Esophagus muscularis mucosa (tissue), 4 donors: Measurements from ENCODE around the gene TMED4. TPM values are rescaled to one million over a fixed set of nuclear protein-coding genes. Genes with fewer than 3 reads are reported as not detected.

Source experiments
- DNase-seq: peaks from one replicate; pipeline ENCODE4 v3.0.0-alpha.2; 2017; ENCODE audit errors: extremely low spot score
- H3K27ac ChIP-seq, 4 donors: fragments of 200-600 bp; sonication (generic); replicated peaks in 1 of 4; 1 replicate in 3 of 4; 2 replicates in 1 of 4; pipeline ENCODE4 v1.5.1; 2016 to 2019; ENCODE audit warnings: mild to moderate bottlenecking in 1 of 4
- H3K27me3 ChIP-seq, 4 donors: fragments of 200-600 bp; sonication (generic); one replicate each; pipeline versions ENCODE4 v1.5.1 to v1.6.0; 2016 to 2019
- H3K36me3 ChIP-seq, 4 donors: fragments of 200-600 bp; sonication (generic); one replicate each; pipeline ENCODE4 v1.5.1; 2016 to 2019
- H3K4me1 ChIP-seq, 4 donors: fragments of 200-600 bp; sonication (generic); one replicate each; pipeline ENCODE4 v1.5.1; 2016 to 2019
- H3K4me3 ChIP-seq, 4 donors: fragments of 200-600 bp; sonication (generic); 1 replicate in 2 of 4; 2 replicates in 2 of 4; pipeline ENCODE4 v1.5.1; 2016 to 2019; ENCODE audit warnings: mild to moderate bottlenecking in 4 of 4, moderate library complexity in 1 of 4
- H3K9me3 ChIP-seq, 4 donors: fragments of 200-600 bp; sonication (generic); 1 replicate in 3 of 4; 2 replicates in 1 of 4; pipeline ENCODE4 v1.5.1; 2016 to 2019
- EP300 ChIP-seq: sonication (generic); formaldehyde crosslinking; IDR thresholded peaks from one replicate; pipeline ENCODE4 v1.6.1; 2017; ENCODE audit warnings: antibody characterized with exemption
- POLR2A ChIP-seq: fragments of 450-650 bp; IDR thresholded peaks from one replicate; pipeline ENCODE4 v1.6.1; 2017; ENCODE audit warnings: antibody characterized with exemption, moderate library complexity, mild to moderate bottlenecking, low read depth
- POLR2AphosphoS5 ChIP-seq, 2 donors: sonication (generic); formaldehyde crosslinking; IDR thresholded peaks; one replicate each; pipeline ENCODE4 v1.6.1; 2017; ENCODE audit warnings: antibody characterized with exemption in 2 of 2
- WGBS: methylation state at CpG from one replicate; pipeline ENCODE4 v1.1.5; 2018; 5-methylcytosine and 5-hydroxymethylcytosine counted together
- intact Hi-C: fragments of 100-400 bp; cut with DNase I; formaldehyde crosslinking; loops from one replicate; pipeline ENCODE4 v1.15.1; 2023
- total RNA-seq, 4 donors: library from RNA; depleted of rRNA; stranded (reverse); fragments of >200 nt; gene quantifications; one replicate each; pipeline versions ENCODE4 v1.1.0 to v1.2.1, GENCODE V29; 2016
- TF ChIP-seq, protein P1 (sequence below), 3 experiments: fragments of 200-600 bp in 2 of 3; fragments of 450-650 bp in 1 of 3; sonication (generic) in 2 of 3; IDR thresholded peaks; one replicate each; pipeline ENCODE4 v1.5.1; 2017 to 2019; ENCODE audit warnings: antibody characterized with exemption in 3 of 3, mild to moderate bottlenecking in 2 of 3, moderate library complexity in 1 of 3

Gene TMED4
- total RNA-seq, 4 donors from 2014 or later = 82.3 to 154 (median 116) TPM

DNA sequence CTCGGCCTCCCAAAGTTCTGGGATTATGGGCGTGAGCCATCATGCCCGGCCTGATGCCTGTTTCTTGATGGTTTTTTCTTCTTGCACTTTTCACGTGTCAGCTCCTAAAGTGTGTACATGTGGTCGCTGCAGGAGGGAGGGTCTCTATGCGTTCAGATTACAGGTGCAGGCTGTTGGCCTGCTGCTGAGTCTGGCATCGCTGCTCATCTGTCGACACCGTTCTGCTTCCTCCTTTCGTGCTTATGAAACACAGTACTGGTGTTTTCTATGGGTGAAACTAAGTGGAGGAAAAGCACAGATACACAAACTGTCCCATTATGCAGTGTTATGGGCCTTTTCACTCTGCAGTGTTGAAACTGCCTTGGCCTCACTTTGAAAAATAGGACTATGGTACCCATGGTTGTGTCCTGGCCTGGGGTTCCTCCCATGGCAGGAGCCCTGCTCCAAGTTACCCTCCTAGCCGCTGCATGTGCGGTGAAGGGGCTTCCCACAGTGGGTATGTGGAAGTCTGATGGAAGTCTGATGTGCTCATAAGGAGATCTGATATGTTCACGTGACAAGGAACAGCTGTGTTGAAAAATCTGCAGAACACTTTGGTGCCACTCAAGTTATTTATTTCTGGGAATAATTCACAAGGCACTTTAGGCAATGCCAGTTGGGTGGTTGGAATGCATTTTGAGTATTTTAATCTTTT is 47.9 kb upstream of the TMED4 start:
- peaks cover 47 to 62% (median 59%) of the 10 kb centered on the region in 4 donors for H3K4me1 ChIP-seq
- no peaks in the 10 kb centered on the region for H3K27me3 ChIP-seq
- H3K27ac ChIP-seq = peak overlapping the region in 3 of 4 donors; percentile 11 to 69 (median 64)
- peaks cover 9 to 37% (median 27%) of the 10 kb centered on the region in 4 donors for H3K36me3 ChIP-seq
- 73% methylated on average over 13 of the region's 13 CpGs for WGBS
- TF ChIP-seq, protein P1, sequence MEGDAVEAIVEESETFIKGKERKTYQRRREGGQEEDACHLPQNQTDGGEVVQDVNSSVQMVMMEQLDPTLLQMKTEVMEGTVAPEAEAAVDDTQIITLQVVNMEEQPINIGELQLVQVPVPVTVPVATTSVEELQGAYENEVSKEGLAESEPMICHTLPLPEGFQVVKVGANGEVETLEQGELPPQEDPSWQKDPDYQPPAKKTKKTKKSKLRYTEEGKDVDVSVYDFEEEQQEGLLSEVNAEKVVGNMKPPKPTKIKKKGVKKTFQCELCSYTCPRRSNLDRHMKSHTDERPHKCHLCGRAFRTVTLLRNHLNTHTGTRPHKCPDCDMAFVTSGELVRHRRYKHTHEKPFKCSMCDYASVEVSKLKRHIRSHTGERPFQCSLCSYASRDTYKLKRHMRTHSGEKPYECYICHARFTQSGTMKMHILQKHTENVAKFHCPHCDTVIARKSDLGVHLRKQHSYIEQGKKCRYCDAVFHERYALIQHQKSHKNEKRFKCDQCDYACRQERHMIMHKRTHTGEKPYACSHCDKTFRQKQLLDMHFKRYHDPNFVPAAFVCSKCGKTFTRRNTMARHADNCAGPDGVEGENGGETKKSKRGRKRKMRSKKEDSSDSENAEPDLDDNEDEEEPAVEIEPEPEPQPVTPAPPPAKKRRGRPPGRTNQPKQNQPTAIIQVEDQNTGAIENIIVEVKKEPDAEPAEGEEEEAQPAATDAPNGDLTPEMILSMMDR (IDR thresholded peaks at IDR 0.05) = no peak
- TF ChIP-seq POLR2A (no peak), EP300 (no peak), POLR2AphosphoS5 (IDR thresholded peaks at IDR 0.05) (no peak)
- no peak overlapping the region for H3K4me3 ChIP-seq
- no peak for DNase-seq
- intact Hi-C loops = no loop called here
- H3K9me3 ChIP-seq = no peaks in the 10 kb centered on the region

DNA sequence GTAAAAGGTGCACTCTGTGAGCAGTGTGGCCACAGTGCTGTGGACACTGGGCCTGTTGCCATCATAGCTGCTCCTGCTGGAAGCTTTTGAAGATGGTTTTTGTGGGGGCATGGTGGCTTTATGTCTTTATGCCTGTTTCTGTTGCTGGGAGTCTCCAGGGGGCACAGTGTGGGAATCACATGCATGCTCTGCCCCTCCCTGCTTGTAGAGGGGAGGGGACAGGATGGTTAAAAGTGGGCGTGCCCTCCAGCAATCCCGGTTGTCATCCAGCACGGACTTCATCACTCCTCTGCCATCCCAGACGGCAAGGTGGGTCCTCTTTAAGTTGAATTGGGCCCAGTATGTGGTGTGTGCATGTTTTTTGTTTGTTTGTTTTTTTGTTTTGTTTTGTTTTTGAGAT is 44.6 kb upstream of the TMED4 start:
- intact Hi-C loops = no loop called here
- TF ChIP-seq, protein P1 (IDR thresholded peaks at IDR 0.05) = no peak
- no peak for TF ChIP-seq POLR2AphosphoS5 (IDR thresholded peaks at IDR 0.05)
- no peak for TF ChIP-seq POLR2A
- no peak for TF ChIP-seq EP300
- no peak overlapping the region for H3K27ac ChIP-seq
- no peaks in the 10 kb centered on the region for H3K27me3 ChIP-seq
- no peak for DNase-seq
- peaks cover 31 to 60% (median 50%) of the 10 kb centered on the region in 4 donors for H3K4me1 ChIP-seq
- H3K36me3 ChIP-seq = peaks cover 9 to 44% (median 34%) of the 10 kb centered on the region in 4 donors
- WGBS = 74% methylated on average over 4 of the region's 4 CpGs
- H3K4me3 ChIP-seq = no peak overlapping the region
- no peaks in the 10 kb centered on the region for H3K9me3 ChIP-seq

- no peak overlapping the region for H3K4me3 ChIP-seq
- intact Hi-C loops = no loop called here
- no peak overlapping the region for H3K27ac ChIP-seq
- no peaks in the 10 kb centered on the region for H3K27me3 ChIP-seq
- 86% methylated on average over 6 of the region's 6 CpGs for WGBS
- H3K9me3 ChIP-seq = no peaks in the 10 kb centered on the region
- H3K36me3 ChIP-seq = peaks cover 9 to 44% (median 34%) of the 10 kb centered on the region in 4 donors
- H3K4me1 ChIP-seq = peaks cover 31 to 63% (median 50%) of the 10 kb centered on the region in 4 donors
- DNase-seq = no peak
- TF ChIP-seq, protein P1 (IDR thresholded peaks at IDR 0.05) = no peak
- TF ChIP-seq EP300 (no peak), POLR2A (no peak), POLR2AphosphoS5 (IDR thresholded peaks at IDR 0.05) (no peak)
Observed at GRCh38 chr7:44625526-44626471, 43.8 kb upstream of the TMED4 start.

- 80% methylated on average over 8 of the region's 9 CpGs for WGBS
- no peaks in the 10 kb centered on the region for H3K27me3 ChIP-seq
- H3K4me3 ChIP-seq = no peak overlapping the region
- H3K9me3 ChIP-seq = no peaks in the 10 kb centered on the region
- intact Hi-C loops = no loop called here
- H3K4me1 ChIP-seq = peaks cover 37 to 55% (median 51%) of the 10 kb centered on the region in 4 donors
- no peak for DNase-seq
- peak overlapping the region in 1 of 4 donors; percentile 24 for H3K27ac ChIP-seq
- no peak for TF ChIP-seq EP300
- TF ChIP-seq POLR2A = no peak
- no peak for TF ChIP-seq POLR2AphosphoS5 (IDR thresholded peaks at IDR 0.05)
- H3K36me3 ChIP-seq = peaks cover 9 to 37% (median 35%) of the 10 kb centered on the region in 4 donors
Observed at GRCh38 chr7:44624318-44624717, 42.3 kb upstream of the TMED4 start.
